Measurements from ENCODE around the gene TPT1.
"Not testable (repeated sequence)": the region's sequence is repeated elsewhere in the genome, so short reads cannot be mapped to it uniquely, and the experiment has no call there.

The TPT1 gene

GRCh38 chr13:45341034-45341798 lies at the start of gene TPT1:
TSS of gene TPT1 (minus strand) at chr13:45341183. CDS start at chr13:45341069, 114 bp downstream.
- peak; percentile 97 for FAIRE-seq

- FAIRE-seq: not testable (repeated sequence)
Observed at GRCh38 chr13:45390348-45390747, 49.4 kb upstream of the TPT1 start.

GRCh38 chr13:45388664-45389063 lies 47.7 kb upstream of the TPT1 start:
- FAIRE-seq: no peak

GRCh38 chr13:45386892-45387575 lies 46.1 kb upstream of the TPT1 start:
- not testable (repeated sequence) for FAIRE-seq

GRCh38 chr13:45385907-45386553 lies 45.0 kb upstream of the TPT1 start:
- FAIRE-seq: no peak

GRCh38 chr13:45385320-45385719 lies 44.3 kb upstream of the TPT1 start:
- no peak for FAIRE-seq

- FAIRE-seq: no peak
Observed at GRCh38 chr13:45384474-45385174, 43.6 kb upstream of the TPT1 start.

GRCh38 chr13:45382739-45383138 lies 41.8 kb upstream of the TPT1 start:
- not testable (repeated sequence) for FAIRE-seq

GRCh38 chr13:45381196-45381595 lies 40.2 kb upstream of the TPT1 start:
- FAIRE-seq: no peak

GRCh38 chr13:45380708-45381107 lies 39.7 kb upstream of the TPT1 start:
- not testable (repeated sequence) for FAIRE-seq

- not testable (repeated sequence) for FAIRE-seq
Observed at GRCh38 chr13:45379516-45379915, 38.5 kb upstream of the TPT1 start.

GRCh38 chr13:45378786-45379185 lies 37.8 kb upstream of the TPT1 start:
- not testable (repeated sequence) for FAIRE-seq

- FAIRE-seq: not testable (repeated sequence)
Observed at GRCh38 chr13:45377314-45377713, 36.3 kb upstream of the TPT1 start.

GRCh38 chr13:45376651-45377050 lies 35.7 kb upstream of the TPT1 start:
- FAIRE-seq: not testable (repeated sequence)

GRCh38 chr13:45374917-45375316 lies 33.9 kb upstream of the TPT1 start:
- no peak for FAIRE-seq

- no peak for FAIRE-seq
Observed at GRCh38 chr13:45373162-45373547, 32.2 kb upstream of the TPT1 start.

GRCh38 chr13:45372189-45373161 lies 31.5 kb upstream of the TPT1 start:
- FAIRE-seq: no peak

GRCh38 chr13:45370922-45371406 lies 30.0 kb upstream of the TPT1 start:
- no peak for FAIRE-seq

- no peak for FAIRE-seq
Observed at GRCh38 chr13:45369116-45369515, 28.1 kb upstream of the TPT1 start.

- FAIRE-seq: no peak
Observed at GRCh38 chr13:45368571-45368970, 27.6 kb upstream of the TPT1 start.

GRCh38 chr13:45368005-45368404 lies 27.0 kb upstream of the TPT1 start:
- FAIRE-seq: no peak

GRCh38 chr13:45367358-45367757 lies 26.4 kb upstream of the TPT1 start:
- no peak for FAIRE-seq
